GM19239 (cell line): Measurements from ENCODE around the gene GORASP1.

Experiments used
- DNase-seq: peaks from one replicate; pipeline ENCODE4 v3.0.0; 2011; ENCODE audit warnings: low spot score; ENCODE audit not compliant: insufficient read length
- FAIRE-seq: peaks from 2 replicates; lab custom pipeline; 2011; peaks lifted over from hg19 to GRCh38; lab: Jason Lieb, UNC

GORASP1 gene

GRCh38 chr3:39107388-39108199 lies at the start of gene GORASP1, which contains the start of gene TTC21A:
TSS of gene GORASP1 (minus strand) at chr3:39107627. CDS start at chr3:39107541, 86 bp downstream.
TSS of gene TTC21A (plus strand) at chr3:39107680. CDS start at chr3:39107838, 158 bp downstream.
- FAIRE-seq (peak; percentile 72), DNase-seq (peak; percentile 72)

DNA sequence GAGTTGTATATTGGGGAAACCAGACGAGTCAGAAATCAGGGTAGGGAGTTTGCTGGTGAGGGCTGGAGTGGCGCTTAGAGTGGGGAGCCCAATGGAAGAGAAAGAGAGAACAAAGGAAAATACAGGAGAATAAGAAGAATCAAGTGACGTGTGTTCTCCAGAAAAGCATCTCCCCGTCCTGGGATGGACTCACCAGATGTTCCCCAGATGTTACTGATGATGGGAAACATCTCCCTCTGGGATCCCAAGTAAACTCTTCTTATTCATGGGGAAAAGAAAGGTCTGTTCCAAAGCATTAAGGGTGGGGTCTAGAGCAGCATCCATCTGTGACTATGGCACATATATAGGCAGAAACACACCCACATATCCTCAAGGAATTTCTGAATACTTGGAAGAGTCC lies 49.0 kb upstream of the GORASP1 start:
- DNase-seq = no peak
- FAIRE-seq = no peak

- FAIRE-seq (no peak), DNase-seq (no peak)
These were observed 47.0 kb upstream of the GORASP1 start for GRCh38 chr3:39154280-39155021.

DNA sequence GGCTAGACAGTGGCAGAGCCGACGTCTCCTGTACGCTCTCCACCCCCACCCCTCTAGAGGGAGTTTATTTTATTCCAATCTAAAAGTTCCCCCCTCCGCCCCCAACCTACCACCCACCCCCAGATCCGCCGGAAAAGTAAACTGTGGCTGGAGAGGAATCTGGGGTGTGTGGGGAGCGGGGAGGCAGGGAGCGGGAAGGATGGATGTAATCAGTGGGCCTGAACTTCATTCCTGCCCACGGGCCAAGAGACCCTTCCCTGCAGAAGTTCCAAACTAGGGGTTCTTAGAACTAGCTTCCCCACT lies 46.5 kb upstream of the GORASP1 start:
- DNase-seq (no peak), FAIRE-seq (no peak)

GRCh38 chr3:39150803-39151631 lies 43.6 kb upstream of the GORASP1 start:
- no peak for DNase-seq
- peak; percentile 58 for FAIRE-seq

DNA sequence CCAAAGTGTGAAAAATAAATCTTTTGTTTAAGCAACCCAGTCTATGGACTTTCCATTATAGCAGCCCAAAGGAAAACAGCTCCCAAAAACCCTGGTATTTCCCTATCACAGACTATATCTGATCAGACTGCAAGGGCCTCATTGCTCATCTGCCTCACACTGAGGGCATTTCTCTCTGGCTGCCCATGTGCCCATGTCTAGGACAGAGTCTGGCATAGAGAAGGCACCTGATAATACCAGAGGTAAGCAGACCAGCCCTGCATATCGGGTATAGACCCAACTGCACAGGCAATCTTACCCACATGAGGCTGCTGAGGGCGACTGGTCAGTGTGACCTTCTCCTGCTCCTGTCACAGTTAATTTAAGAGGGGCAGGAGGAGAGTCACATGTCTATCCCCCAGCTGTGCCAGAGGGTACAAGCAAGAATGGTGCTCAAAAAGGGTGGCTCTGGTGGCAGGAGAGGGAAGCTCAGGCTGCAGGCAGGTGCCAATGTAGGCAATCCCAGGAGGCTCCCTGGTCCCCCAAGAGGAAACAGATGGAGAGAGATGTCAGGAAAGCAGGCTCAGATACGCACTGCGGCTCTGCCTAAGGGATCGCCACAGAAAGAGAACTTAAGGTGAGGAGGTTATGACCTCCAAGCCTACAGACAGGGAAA lies 42.8 kb upstream of the GORASP1 start:
- DNase-seq = no peak
- no peak for FAIRE-seq

GRCh38 chr3:39149498-39150147 lies 42.2 kb upstream of the GORASP1 start:
- FAIRE-seq (no peak), DNase-seq (no peak)

DNA sequence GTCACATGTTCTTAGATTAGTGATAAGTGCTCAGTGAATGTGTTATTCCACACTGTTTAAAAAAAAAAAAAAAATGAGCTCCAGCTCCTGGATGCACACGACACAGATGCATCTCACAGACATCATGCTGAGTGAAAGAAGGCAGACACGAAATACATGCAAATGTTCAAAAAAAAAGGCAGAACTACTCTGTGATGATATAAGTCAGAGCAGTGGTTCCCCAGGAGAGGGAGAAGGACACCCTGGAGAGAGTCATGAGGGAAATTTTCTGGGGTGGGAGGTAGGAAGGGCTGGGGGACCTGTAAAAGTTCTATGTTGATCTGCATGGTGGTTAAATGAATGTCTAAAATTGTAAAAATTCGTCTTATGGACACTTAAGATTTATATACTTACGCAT lies 41.6 kb upstream of the GORASP1 start:
- FAIRE-seq = no peak
- DNase-seq = no peak

GRCh38 chr3:39148435-39149058 lies 41.1 kb upstream of the GORASP1 start:
- no peak for DNase-seq
- FAIRE-seq = no peak

DNA sequence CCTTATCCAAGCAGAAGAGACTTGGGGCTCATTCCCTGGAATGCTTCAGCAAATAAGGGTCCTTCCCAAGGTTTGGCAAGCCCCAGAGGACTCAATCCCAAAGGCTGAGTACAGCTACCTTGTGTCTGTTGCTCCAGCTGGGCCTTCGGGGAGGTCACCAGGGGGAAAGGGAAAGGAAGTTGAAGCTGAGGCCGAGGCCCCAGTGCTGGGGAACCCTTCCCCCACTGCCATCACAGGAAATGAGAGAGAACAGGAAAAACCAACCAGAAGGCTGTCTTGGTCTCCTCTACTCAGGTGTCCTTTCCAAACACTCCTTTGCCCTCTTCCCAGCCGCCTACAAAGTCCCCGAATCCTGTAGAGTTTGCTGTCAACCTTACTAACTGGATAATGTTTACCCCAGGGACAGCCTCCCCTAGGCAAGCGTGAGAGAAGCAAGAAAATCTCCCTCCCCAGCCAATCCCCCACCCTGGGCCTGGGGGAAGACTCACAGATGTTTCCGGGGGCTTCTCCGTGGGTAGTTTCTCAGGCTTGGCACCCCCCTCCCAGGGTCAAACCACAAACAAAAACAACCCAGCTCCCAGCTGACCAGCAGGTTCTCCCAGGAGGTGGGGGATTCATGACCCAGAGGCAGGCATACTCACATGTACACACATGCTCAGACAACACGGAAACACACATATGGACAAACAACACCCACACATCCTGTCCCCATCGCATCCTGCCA lies 40.4 kb upstream of the GORASP1 start:
- FAIRE-seq = peak; percentile 86
- peak; percentile 59 for DNase-seq

DNA sequence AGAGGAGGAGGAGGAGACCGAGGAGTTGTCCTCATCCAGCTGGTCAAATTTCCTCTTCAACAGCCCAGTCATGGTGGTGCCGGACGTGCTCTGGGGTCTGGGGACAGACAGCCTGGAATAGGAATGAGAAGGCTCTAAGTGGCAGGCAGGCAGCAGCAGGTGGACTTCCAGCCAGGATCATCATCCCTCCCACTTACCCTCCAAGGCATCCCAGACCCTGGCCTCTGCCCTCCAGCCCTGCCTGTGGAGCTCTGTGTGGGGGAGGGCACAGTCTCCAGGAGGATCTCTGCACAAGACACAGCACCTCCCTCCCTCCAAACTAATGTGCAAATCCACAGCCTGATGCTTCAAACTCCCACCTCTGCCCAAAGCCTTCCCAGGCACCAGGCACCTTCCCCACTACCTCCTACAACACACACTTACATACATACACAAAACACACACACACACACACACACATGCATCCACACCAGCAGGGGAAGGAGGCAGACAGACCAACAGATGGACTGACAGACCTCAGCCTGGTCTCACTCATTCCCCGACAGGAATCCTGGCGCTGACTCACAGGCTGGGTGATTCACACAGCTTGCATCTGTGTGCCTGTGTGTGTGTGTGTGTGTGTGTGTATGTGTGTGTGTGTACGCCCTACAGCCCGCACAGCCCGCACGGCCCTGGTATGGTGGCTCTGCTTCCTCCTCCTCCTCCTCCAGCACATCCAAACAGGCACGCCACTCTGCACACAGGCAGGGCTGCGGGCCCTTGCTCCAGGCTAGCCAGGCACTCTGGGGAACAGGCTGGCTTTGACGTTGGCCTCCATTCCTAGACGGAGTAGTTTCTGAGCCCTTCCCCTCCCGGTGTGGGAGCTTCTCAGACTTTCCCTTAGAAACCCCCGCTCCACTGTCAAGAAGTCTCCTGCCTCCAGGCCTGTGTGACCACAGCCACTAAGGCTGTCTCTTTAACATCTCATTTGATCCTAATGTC lies 39.5 kb upstream of the GORASP1 start:
- DNase-seq = no peak
- peak; percentile 72 for FAIRE-seq

DNA sequence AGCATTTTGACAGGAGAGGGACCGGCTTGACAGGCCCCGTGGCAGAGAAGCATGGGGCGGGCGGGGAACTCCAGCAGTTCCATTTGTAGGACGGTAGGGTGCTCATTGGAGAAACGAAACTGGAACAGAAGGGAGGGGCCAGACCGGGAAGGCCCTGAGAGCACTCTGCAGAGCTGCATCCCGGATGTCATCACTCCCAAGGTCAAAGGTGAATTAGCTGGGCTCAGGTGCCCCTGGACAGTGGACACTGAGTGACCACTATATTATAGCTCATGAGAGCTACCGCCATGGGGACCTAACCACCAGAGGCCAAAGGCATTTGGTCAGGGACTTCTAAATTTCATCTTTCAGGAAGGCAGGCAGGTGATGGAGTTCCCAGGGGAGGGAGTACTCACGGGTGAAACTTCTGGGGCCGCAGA lies 38.7 kb upstream of the GORASP1 start:
- FAIRE-seq (no peak), DNase-seq (no peak)

- DNase-seq = no peak
- no peak for FAIRE-seq
These were observed 37.4 kb upstream of the GORASP1 start for GRCh38 chr3:39144748-39145380.

GRCh38 chr3:39144095-39144747 lies 36.8 kb upstream of the GORASP1 start:
- DNase-seq (no peak), FAIRE-seq (no peak)

- no peak for FAIRE-seq
- DNase-seq = no peak
These were observed 35.8 kb upstream of the GORASP1 start for GRCh38 chr3:39143051-39143885.

GRCh38 chr3:39142067-39142466 lies 34.6 kb upstream of the GORASP1 start:
- DNase-seq (no peak), FAIRE-seq (no peak)
